EL (cell line): ENCODE data around the gene CD300LB.

ENCODE experiments used
- DNase-seq: peaks from one replicate; pipeline ENCODE4 v3.0.0-alpha.2; 2016

The CD300LB gene

DNA sequence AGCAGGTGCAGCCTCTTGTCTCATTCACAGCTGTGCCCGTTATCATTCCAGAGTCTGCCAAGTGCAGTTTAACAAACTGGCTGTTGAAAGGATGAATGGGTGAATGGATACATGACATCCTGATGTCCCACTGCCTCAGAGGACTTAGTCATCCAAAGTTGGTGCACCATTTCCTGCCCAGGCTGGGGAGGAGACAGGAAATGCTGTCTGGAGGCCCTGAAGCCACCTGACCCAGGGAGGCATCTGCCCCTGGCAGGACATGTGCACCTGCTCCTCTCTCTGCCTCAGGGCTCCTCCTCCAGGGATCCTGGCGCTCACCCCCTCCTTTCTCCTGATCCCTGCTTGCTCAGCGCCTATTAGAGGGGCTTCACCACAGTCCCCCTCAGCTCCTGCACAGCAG is 16.5 kb upstream of the CD300LB start:
- DNase-seq = no peak

DNA sequence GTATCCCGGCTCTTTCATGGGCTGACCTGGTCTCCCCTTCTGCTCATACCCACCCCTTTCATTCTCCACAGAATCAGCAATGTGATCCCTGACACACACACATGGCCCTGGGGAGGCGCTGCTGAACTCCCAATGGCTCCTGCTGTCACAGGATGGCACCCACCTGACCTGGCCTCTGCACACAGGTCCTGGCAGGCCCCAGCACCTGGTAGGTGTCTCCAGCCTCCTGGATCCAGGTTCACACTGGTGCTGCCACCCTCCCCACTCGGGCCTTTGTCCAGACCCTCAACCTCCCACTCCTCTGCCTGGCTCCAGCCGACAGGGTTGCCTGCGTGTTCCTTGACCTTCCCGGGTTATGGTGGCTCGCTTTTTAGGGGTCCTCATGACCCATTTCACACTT is 16.0 kb upstream of the CD300LB start:
- DNase-seq = no peak

GRCh38 chr17:74546586-74546985 is 15.3 kb upstream of the CD300LB start:
- no peak for DNase-seq

DNA sequence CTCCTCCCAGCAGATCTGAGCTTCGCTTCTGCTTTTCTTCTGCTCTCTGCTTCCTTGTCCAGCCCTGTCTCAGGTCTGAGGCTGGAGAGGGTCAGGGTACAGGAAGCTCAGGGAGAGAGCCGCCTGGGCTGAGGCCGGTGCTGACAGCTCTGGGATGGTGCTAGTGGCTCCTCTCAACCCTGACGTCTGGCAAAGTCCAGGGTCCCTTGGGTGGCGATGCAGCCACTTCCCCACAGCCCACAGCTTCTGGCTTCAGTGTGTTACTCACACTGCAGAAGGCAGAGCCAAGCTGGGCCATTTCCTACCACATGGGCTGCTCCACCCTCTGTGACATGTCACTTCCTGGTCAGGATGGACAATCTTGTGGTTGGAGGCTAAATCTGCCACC is 14.6 kb upstream of the CD300LB start, which contains the start of gene CD300C:
Gene CD300C, minus strand, starts transcription at position 273 of the 388 bp plus-strand sequence. CDS start 333 bp downstream, outside the sequence.
- no peak for DNase-seq

DNA sequence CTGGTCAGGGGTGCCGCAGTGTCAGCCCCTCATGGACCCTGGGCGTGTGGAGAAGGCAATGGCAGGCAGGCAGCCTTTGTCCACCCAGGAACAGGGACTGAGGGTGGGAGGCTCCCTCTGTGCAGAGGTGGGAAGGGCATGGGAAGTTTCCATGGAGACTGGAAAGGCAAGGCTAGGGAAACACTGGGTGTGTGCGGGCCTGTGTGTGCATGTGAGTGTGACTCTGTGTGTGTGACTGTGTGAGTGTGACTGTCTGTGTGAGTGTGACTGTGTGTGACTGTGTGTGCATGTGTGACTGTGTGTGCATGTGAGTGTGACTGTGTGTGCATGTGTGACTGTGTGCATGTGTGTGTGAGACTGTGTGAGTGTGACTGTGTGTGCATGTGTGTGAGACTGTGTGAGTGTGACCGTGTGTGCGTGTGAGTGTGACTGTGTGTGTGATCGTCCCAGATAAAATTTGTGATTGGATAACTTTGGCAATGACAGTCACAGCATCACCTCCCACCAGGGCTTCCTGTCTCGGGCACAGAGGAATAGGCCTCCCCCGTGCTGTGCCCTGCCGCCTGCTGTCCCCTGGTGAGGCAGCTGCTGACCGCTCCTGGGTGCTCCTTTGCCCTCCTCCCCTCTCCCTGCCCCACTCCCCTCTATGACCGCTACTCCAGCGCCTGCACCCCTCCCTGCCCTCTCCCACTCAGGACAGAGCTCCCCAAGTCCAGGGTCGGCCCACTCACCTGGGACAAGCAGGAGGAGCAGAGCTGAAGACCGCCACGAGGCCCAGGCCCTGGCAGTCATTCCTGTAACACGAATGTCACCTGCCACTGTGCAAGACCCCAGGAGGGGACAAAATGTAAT is 13.9 kb upstream of the CD300LB start:
- DNase-seq = no peak

- DNase-seq = no peak
These were observed 12.9 kb upstream of the CD300LB start for GRCh38 chr17:74543891-74544760.

GRCh38 chr17:74543406-74543805 is 12.1 kb upstream of the CD300LB start:
- no peak for DNase-seq

- DNase-seq = no peak
These were observed 11.6 kb upstream of the CD300LB start for GRCh38 chr17:74542727-74543383.

- DNase-seq = no peak
These were observed 10.9 kb upstream of the CD300LB start for GRCh38 chr17:74542166-74542565.

GRCh38 chr17:74541176-74542111 is 10.2 kb upstream of the CD300LB start:
- no peak for DNase-seq

GRCh38 chr17:74539281-74539820 is 8.1 kb upstream of the CD300LB start:
- DNase-seq = no peak

DNA sequence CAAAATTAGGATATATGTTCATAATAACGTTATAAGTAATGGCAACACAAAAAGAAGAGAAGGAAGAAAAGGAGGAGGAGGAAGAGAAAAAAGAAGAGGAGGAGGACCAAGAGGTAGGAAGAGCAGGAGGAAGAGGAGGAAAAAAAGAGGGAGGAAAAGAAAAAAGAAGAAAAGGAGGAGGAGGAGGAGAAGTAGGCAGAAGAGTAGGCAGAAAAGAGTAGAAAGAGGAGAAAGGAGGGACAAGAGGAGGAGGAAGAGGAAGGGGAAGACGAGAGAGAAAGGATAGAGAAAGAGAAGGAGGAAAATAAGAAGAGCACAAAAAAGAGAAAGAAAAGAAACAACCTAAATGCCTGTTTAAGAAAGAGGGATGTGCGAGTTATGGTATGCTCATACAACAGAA is 5.6 kb upstream of the CD300LB start:
- no peak for DNase-seq

DNA sequence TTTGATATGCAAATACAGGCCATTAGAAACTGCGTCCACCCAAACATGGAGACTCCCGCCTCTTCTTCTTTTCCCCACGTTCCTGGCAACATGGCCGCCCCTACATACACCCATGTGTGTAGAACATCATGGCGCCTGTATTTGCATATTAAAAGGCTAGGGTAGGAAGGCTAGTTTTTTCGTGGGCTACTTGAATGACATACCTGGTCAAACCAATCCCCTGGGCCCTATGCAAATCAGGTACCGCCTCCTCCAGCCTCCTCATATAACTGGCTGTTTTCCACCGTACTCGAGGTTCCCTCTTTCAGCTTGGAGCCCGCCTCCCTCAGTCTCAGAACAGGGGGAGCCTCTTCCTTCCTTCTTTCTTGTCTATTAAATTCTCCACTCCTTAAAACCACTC is 840 bp upstream of the CD300LB start:
- no peak for DNase-seq

DNA sequence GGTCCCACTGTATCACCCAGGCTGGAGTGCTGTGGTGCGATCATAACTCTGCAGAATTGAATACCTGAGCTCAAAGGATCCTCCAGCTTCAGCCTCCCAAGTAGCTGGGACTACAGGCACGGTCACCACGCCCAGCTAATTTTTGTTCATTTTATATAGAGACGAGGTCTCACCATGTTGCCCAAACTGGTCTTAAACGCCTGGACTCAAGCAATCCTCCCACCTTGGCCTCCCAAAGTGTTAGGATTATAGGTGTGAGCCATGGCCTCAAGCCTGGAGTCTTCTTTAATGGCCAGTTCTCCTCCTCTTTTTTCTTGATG is 484 bp downstream of the CD300LB start:
- DNase-seq = no peak

- no peak for DNase-seq
These were observed 2.0 kb downstream of the CD300LB start for GRCh38 chr17:74529243-74529642.

DNA sequence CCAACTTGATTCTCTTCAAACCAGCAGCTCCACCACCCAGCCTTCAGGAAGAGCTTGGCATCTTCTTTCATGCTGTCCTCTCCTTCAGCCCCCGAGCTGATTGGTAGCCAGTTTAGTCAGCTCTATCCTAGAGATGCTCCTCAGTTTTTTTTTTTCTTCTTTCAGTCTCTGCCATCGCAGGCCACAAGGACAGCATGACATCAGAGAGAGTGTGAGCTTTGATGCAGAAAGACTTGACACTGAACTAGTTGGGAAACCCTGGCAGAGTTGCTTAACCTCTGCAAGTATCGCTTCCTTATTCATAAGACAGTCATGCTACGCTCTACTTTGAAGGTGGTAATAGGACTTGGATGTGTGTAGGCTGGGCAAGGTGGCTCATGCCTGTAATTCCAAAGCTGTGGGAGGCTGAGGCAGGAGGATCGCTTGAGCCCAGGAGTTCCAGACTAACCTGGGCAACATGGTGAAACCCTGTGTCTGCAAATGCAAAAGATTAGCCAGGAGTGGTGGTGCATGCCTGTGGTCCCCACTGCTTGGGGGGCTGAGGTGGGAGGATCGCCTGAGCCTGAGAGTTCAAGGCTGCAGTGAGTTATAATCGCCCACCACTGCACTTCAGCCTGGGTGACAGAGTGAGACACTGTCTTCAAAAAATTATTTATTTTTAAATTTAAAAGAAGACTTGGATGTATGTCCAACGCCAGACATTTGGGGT is 2.6 kb downstream of the CD300LB start:
- DNase-seq = no peak

GRCh38 chr17:74527756-74528155 is 3.5 kb downstream of the CD300LB start:
- DNase-seq = no peak

GRCh38 chr17:74527081-74527480 is 4.2 kb downstream of the CD300LB start:
- no peak for DNase-seq

GRCh38 chr17:74526681-74527080 is 4.6 kb downstream of the CD300LB start:
- no peak for DNase-seq

DNA sequence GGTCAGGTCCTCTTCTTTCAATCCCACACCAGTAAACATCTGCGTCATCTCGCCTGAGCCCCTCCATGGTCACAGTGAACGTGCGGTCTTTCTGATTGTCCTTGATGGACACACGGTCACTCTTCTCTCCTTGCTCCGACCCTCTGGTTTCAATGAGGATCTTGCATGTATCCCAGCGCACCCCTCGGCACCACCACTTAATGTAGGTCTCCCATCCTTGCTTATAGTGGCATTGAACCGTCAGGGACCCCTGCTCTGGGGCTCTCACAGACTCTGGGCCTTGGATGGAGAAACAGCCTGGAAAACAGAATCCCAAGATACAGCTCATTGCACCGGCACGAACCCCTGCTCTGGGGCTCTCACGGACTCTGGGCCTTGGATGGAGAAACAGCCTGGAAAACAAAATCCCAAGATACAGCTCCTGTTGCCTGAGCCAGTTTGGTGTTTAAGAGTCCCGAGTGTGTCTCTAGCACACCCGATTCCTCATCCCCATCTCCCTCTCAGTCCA is 5.4 kb downstream of the CD300LB start:
- DNase-seq = no peak

DNA sequence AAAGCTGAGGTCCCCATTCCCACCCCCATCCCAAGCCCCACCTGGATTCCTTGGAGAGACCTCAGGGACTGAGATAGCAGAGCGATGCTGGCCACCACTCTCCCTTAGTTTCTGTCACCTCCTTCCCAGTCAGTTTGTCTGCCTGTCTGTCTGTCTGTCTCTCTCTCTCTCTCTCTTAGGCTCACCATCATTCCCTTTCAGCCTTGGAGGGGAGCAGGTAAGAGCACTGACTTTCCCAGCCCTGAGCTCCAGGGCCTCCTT is 5.9 kb downstream of the CD300LB start:
- DNase-seq = no peak
